ENCODE results near the gene CENPP. TPM values are rescaled to one million over a fixed set of nuclear protein-coding genes. Genes with fewer than 3 reads are reported as not detected.

Gene CENPP
- total RNA-seq, 1 donor from 2014 or later: 7.7 TPM

GRCh38 chr9:92666912-92667532 lies 341.3 kb downstream of the CENPP start:
- no peak for TF ChIP-seq CTCF (IDR thresholded peaks at IDR 0.05)
- DNase-seq (ENCODE audit: low spot score): peak; percentile 36
- peaks cover 54% of the 10 kb centered on the region for H3K4me1 Mint-ChIP-seq (ENCODE audit: low read depth)
- no peaks in the 10 kb centered on the region for H3K9me3 Mint-ChIP-seq (ENCODE audit: low read depth)
- peaks cover 6% of the 10 kb centered on the region for H3K36me3 Mint-ChIP-seq (ENCODE audit: low read depth)
- H3K27me3 Mint-ChIP-seq (ENCODE audit: low read depth): no peaks in the 10 kb centered on the region
- H3K4me3 Mint-ChIP-seq (ENCODE audit: unreplicated experiment): no peak overlapping the region
- H3K27ac Mint-ChIP-seq (ENCODE audit: unreplicated experiment): no peak overlapping the region

GRCh38 chr9:92668746-92669526 lies 343.2 kb downstream of the CENPP start:
- Mint-ChIP-seq H3K9me3 (ENCODE audit: low read depth) (no peaks in the 10 kb centered on the region), H3K36me3 (ENCODE audit: low read depth) (peaks cover 6% of the 10 kb centered on the region), H3K4me1 (ENCODE audit: low read depth) (peaks cover 53% of the 10 kb centered on the region), H3K27me3 (ENCODE audit: low read depth) (no peaks in the 10 kb centered on the region), H3K4me3 (ENCODE audit: unreplicated experiment) (peak overlapping the region; percentile 90), H3K27ac (ENCODE audit: unreplicated experiment) (peak overlapping the region; percentile 94)
- TF ChIP-seq CTCF (IDR thresholded peaks at IDR 0.05): no peak
- no peak for DNase-seq (ENCODE audit: low spot score)

GRCh38 chr9:92669527-92669889 lies 343.8 kb downstream of the CENPP start:
- no peak for TF ChIP-seq CTCF (IDR thresholded peaks at IDR 0.05)
- no peaks in the 10 kb centered on the region for H3K27me3 Mint-ChIP-seq (ENCODE audit: low read depth)
- no peaks in the 10 kb centered on the region for H3K9me3 Mint-ChIP-seq (ENCODE audit: low read depth)
- H3K4me3 Mint-ChIP-seq (ENCODE audit: unreplicated experiment): peak overlapping the region; percentile 90
- H3K36me3 Mint-ChIP-seq (ENCODE audit: low read depth): peaks cover 6% of the 10 kb centered on the region
- H3K27ac Mint-ChIP-seq (ENCODE audit: unreplicated experiment): peak overlapping the region; percentile 94
- H3K4me1 Mint-ChIP-seq (ENCODE audit: low read depth): peaks cover 51% of the 10 kb centered on the region
- DNase-seq (ENCODE audit: low spot score): no peak

Small RNA genes within 50 kb of the gene (microRNA-seq; reads per million reads assigned to microRNA genes)
- gene MIR3651 (ENCODE audit: borderline number of aligned reads) (2.2 reads per million), gene MIR4670 (ENCODE audit: borderline number of aligned reads) (not detected)

Other genes with a start within 250 kb of the CENPP start
- 84.1 to 98.1 TPM (median 88.9 TPM) in 3 replicates for gene SPTLC1, start 210.5 kb upstream of the CENPP start, total RNA-seq
- 176 to 249 TPM (median 237 TPM) in 3 replicates for gene IARS1, start 32.3 kb upstream of the CENPP start, total RNA-seq
- 28.3 to 39.7 TPM (median 30.5 TPM) in 3 replicates for gene NOL8, start 603 bp upstream of the CENPP start, total RNA-seq
- gene OGN, start 78.6 kb downstream of the CENPP start, total RNA-seq: 27.4 to 72.6 TPM (median 30.3 TPM) in 3 replicates
- 25.6 to 148 TPM (median 28.5 TPM) in 3 replicates for gene OMD, start 98.5 kb downstream of the CENPP start, total RNA-seq
- 335 to 385 TPM (median 376 TPM) in 3 replicates for gene ASPN, start 156.6 kb downstream of the CENPP start, total RNA-seq
- gene ECM2, start 210.0 kb downstream of the CENPP start, total RNA-seq: 31.7 to 39.6 TPM (median 34.2 TPM) in 3 replicates